HCT116 (cell line): ENCODE results near the gene IFI44.

ENCODE experiments used
- CBX3 ChIP-seq: IDR thresholded peaks from 2 replicates; pipeline ENCODE4 v1.6.1; 2012; ENCODE audit warnings: low read depth
- CEBPB ChIP-seq: IDR thresholded peaks from 2 replicates; pipeline ENCODE4 v1.6.1; 2012; ENCODE audit warnings: low read depth
- EZH2 ChIP-seq: fragments of 200-600 bp; sonication (generic); IDR thresholded peaks from 2 replicates; pipeline ENCODE4 v1.6.1; 2017; ENCODE audit warnings: antibody characterized with exemption, mixed run types
- EZH2phosphoT487 ChIP-seq: fragments of 200-600 bp; IDR thresholded peaks from 2 replicates; pipeline ENCODE4 v1.6.1; 2018; ENCODE audit warnings: antibody characterized with exemption, borderline replicate concordance
- MAX ChIP-seq: IDR thresholded peaks from 2 replicates; pipeline ENCODE4 v1.6.1; 2012
- POLR2A ChIP-seq: IDR thresholded peaks from 2 replicates; pipeline ENCODE4 v1.7.0; 2011; ENCODE audit warnings: borderline replicate concordance; ENCODE audit not compliant: insufficient read depth, insufficient read length; ENCODE audit errors: extremely low read depth
- POLR2AphosphoS5 ChIP-seq: IDR thresholded peaks from 2 replicates; pipeline ENCODE4 v1.6.1; 2011; ENCODE audit warnings: mild to moderate bottlenecking, low read depth, low read length, moderate library complexity
- RAD21 ChIP-seq: IDR thresholded peaks from 2 replicates; pipeline ENCODE4 v1.6.1; 2012; ENCODE audit warnings: low read depth, mild to moderate bottlenecking
- TCF7L2 ChIP-seq: IDR thresholded peaks from 2 replicates; pipeline ENCODE4 v1.7.0; 2011; ENCODE audit warnings: borderline replicate concordance, inconsistent platforms; ENCODE audit not compliant: insufficient read depth, insufficient read length; ENCODE audit errors: extremely low read depth
- YY1 ChIP-seq: IDR thresholded peaks from 2 replicates; pipeline ENCODE4 v1.6.1; 2011; ENCODE audit warnings: low read length, low read depth, moderate library complexity, mild to moderate bottlenecking; ENCODE audit not compliant: insufficient replicate concordance; ENCODE audit errors: extremely low read depth
- ZNF274 ChIP-seq: fragments of 200-500 bp; sonication (Bioruptor generic); IDR thresholded peaks from 2 replicates; pipeline ENCODE4 v1.6.1; 2014; ENCODE audit warnings: mild to moderate bottlenecking, low read depth, low read length, inconsistent platforms
- TF ChIP-seq, protein P1 (sequence below), 3 experiments: fragments of 200-600 bp in 1 of 3; sonication (generic) in 1 of 3; IDR thresholded peaks in 2 of 3; conservative IDR thresholded peaks in 1 of 3; 2 replicates each; pipeline ENCODE4 v1.5.1; 2012 to 2017; ENCODE audit warnings: low read depth in 2 of 3, low read length in 2 of 3, antibody characterized with exemption in 1 of 3, borderline replicate concordance in 1 of 3, control low read depth in 1 of 3, mild to moderate bottlenecking in 1 of 3, mixed read lengths in 1 of 3, mixed run types in 1 of 3, moderate library complexity in 1 of 3; ENCODE audit not compliant: insufficient read depth in 1 of 3

DNA sequence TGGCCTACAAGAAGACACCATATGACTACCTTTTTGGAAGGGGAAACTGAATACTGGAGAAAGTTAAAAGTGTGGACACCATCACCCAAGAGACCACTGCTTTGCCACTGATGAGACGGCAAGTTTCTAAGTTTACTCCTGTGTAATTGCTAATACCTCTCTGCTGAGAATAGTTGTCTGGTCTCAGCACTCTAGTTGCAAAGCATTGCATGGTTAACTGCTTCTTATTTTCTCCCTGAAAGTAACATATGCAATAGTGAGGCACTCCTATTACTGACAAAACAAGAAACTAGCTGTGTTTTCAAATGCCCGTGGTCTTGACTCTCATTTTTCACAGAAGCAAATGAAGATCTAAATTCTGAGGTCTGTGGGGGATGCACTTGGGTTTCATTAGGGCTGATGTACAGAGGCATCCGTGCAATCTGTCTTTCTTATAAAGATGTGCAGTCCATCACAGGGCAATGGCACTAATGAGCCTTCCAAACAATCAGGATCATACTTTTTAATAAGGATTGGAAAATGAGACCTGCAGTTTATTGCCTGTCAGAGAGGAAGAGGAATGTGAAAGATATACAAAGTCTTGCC lies 62.9 kb downstream of the IFI44 start:
- TF ChIP-seq, protein P1, sequence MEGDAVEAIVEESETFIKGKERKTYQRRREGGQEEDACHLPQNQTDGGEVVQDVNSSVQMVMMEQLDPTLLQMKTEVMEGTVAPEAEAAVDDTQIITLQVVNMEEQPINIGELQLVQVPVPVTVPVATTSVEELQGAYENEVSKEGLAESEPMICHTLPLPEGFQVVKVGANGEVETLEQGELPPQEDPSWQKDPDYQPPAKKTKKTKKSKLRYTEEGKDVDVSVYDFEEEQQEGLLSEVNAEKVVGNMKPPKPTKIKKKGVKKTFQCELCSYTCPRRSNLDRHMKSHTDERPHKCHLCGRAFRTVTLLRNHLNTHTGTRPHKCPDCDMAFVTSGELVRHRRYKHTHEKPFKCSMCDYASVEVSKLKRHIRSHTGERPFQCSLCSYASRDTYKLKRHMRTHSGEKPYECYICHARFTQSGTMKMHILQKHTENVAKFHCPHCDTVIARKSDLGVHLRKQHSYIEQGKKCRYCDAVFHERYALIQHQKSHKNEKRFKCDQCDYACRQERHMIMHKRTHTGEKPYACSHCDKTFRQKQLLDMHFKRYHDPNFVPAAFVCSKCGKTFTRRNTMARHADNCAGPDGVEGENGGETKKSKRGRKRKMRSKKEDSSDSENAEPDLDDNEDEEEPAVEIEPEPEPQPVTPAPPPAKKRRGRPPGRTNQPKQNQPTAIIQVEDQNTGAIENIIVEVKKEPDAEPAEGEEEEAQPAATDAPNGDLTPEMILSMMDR (IDR thresholded peaks at IDR 0.05 in 2 of 3, conservative IDR thresholded peaks at IDR 0.05 in 1 of 3; ENCODE audit: borderline replicate concordance in 1 of 3, insufficient read depth in 1 of 3, low read depth in 2 of 3, low read length in 2 of 3): no peak
- TF ChIP-seq MAX (no peak), CEBPB (no peak), EZH2phosphoT487 (no peak), POLR2A (no peak), EZH2 (no peak), ZNF274 (no peak), YY1 (no peak), TCF7L2 (no peak), POLR2AphosphoS5 (no peak), CBX3 (no peak), RAD21 (no peak)
